ENCODE results near the gene AP1S1. TPM values are rescaled to one million over a fixed set of nuclear protein-coding genes. Genes with fewer than 3 reads are reported as not detected.

The AP1S1 gene
- polyA plus RNA-seq, 2 of the 4 experiments (the other 2 are of a cell fraction), result 107 to 181 TPM

DNA sequence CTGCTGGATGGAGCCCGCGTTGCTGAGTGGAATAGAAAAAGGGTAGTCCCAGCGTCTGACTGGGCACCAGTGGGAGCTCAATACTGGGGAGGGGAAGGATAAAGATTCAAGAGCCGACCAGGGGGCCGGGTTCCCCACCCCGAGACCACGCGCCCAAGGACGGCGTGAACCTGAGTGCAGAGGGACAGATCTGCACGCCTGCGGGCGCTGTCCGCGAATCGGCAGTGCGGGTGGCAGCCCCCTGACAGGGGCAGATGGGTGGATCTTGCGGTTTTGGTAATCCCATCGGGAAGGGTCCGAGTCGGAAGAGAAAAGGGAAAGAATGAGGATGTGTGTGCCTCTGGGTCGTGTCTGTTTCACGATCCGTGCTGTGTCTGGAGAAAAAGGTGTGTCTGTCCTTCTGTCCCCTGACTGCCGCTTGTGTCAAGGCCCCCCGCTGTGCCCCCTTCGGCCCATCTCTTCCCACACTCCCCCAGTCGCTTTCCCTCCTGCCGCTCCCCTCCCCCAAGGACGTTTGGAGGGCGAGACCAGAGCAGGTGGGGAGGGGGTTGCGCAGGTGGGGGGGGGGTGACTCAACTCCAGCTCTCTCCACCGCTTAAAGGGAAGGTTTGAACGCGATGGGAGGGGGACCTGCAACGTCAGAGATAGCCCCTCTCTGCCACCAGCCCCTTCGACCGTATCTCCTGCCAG is 11.8 kb downstream of the AP1S1 start:
- WGBS (ENCODE audit: missing lambda C conversion rate), result 10% methylated on average over 27 of the region's 38 CpGs
- POLR2A ChIA-PET, result interaction anchor here (0.5 to 2.4 kb wide), 9 partner anchors 7 to 737 kb away, joined by 3 to 16 read pairs (median 3); partner anchors contain the start of genes PLOD3 and SERPINE1
- TF ChIP-seq CEBPB (IDR thresholded peaks at IDR 0.05), result no peak
- TF ChIP-seq, protein P1, sequence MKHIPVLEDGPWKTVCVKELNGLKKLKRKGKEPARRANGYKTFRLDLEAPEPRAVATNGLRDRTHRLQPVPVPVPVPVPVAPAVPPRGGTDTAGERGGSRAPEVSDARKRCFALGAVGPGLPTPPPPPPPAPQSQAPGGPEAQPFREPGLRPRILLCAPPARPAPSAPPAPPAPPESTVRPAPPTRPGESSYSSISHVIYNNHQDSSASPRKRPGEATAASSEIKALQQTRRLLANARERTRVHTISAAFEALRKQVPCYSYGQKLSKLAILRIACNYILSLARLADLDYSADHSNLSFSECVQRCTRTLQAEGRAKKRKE (CRISPR knock-in tag; IDR thresholded peaks at IDR 0.05; ENCODE audit: low read depth), result 0 out of 2 replicates have a peak, but pooled peaks have one; percentile 15
- peak in 1 of 2 experiments; percentile 1; a peak in 2 of 6 replicates for ATAC-seq
- H3K27ac ChIP-seq, result peak overlapping the region; percentile 9 to 66; a peak in 4 of 6 replicates
- CTCF ChIA-PET, result interaction anchor here (0.8 to 16.1 kb wide), 5 partner anchors 12 to 339 kb away, joined by 3 to 235 read pairs (median 5); partner anchors contain the start of gene EPHB4
- DNase-seq (ENCODE audit: low read depth in 1 of 2, low spot score in 1 of 2), result no peak
- H3K4me1 ChIP-seq, result peaks cover 86% of the 10 kb centered on the region
- no peaks in the 10 kb centered on the region for H3K9me3 ChIP-seq
- H3K4me3 ChIP-seq, result peak overlapping the region; percentile 41
- no peak for FAIRE-seq
- H3K4me2 ChIP-seq, result peak overlapping the region; percentile 98

DNA sequence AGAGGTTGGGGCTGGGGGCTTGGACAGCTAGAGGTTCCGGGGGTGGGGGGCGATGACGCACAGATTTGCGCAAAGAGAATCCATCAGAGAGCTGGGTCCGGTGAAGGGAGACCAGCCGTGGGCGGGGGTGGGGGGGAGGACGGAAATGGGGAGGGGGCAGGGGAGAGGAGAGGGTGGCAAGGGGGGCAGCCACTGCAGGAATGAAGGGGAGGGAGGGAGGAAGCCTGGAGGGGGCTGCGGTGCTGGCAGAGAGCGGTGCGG is 12.3 kb downstream of the AP1S1 start:
- H3K9me3 ChIP-seq, result no peaks in the 10 kb centered on the region
- H3K4me3 ChIP-seq, result peak overlapping the region; percentile 41; the same call in 2 of the 3 replicates
- H3K4me1 ChIP-seq, result peaks cover 85% of the 10 kb centered on the region
- CTCF ChIA-PET, result interaction anchor here (1.3 to 2.8 kb wide), 2 partner anchors 26 to 340 kb away, joined by 3 to 17 read pairs; partner anchors contain the start of gene EPHB4
- DNase-seq (ENCODE audit: low read depth in 1 of 2, low spot score in 1 of 2) (no peak), ATAC-seq (no peak), FAIRE-seq (no peak)
- peak overlapping the region in 1 of 2 experiments; percentile 66; a peak in 3 of 6 replicates for H3K27ac ChIP-seq
- POLR2A ChIA-PET, result no interaction called here
- TF ChIP-seq TP53 (CRISPR knock-in tag; IDR thresholded peaks at IDR 0.05) (no peak), GATA3 (IDR thresholded peaks at IDR 0.05; ENCODE audit: borderline replicate concordance) (no peak), JUNB (IDR thresholded peaks at IDR 0.05) (no peak), RARB (CRISPR knock-in tag; IDR thresholded peaks at IDR 0.05) (no peak), EHF (CRISPR knock-in tag; IDR thresholded peaks at IDR 0.05) (no peak), SREBF2 (IDR thresholded peaks at IDR 0.05) (no peak), KDM5A (IDR thresholded peaks at IDR 0.05) (no peak), MAZ (IDR thresholded peaks at IDR 0.05; ENCODE audit: borderline replicate concordance, low read depth, low read length) (no peak), SMC3 (IDR thresholded peaks at IDR 0.05) (no peak), NR3C1 (IDR thresholded peaks at IDR 0.05) (no peak), FOSB (CRISPR knock-in tag; IDR thresholded peaks at IDR 0.05) (no peak), MAFK (IDR thresholded peaks at IDR 0.05; ENCODE audit: partially characterized antibody) (no peak), EHMT2 (IDR thresholded peaks at IDR 0.05; ENCODE audit: low read depth) (no peak), CBX8 (IDR thresholded peaks at IDR 0.05) (no peak)
- TF ChIP-seq, protein P2, sequence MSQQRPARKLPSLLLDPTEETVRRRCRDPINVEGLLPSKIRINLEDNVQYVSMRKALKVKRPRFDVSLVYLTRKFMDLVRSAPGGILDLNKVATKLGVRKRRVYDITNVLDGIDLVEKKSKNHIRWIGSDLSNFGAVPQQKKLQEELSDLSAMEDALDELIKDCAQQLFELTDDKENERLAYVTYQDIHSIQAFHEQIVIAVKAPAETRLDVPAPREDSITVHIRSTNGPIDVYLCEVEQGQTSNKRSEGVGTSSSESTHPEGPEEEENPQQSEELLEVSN (IDR thresholded peaks at IDR 0.05; ENCODE audit: borderline replicate concordance, low read depth), result no peak
- TF ChIP-seq, protein P3, sequence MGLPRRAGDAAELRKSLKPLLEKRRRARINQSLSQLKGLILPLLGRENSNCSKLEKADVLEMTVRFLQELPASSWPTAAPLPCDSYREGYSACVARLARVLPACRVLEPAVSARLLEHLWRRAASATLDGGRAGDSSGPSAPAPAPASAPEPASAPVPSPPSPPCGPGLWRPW (IDR thresholded peaks at IDR 0.05), result no peak
- TF ChIP-seq, protein P1 (CRISPR knock-in tag; IDR thresholded peaks at IDR 0.05; ENCODE audit: low read depth), result no peak
- TF ChIP-seq, protein P4, sequence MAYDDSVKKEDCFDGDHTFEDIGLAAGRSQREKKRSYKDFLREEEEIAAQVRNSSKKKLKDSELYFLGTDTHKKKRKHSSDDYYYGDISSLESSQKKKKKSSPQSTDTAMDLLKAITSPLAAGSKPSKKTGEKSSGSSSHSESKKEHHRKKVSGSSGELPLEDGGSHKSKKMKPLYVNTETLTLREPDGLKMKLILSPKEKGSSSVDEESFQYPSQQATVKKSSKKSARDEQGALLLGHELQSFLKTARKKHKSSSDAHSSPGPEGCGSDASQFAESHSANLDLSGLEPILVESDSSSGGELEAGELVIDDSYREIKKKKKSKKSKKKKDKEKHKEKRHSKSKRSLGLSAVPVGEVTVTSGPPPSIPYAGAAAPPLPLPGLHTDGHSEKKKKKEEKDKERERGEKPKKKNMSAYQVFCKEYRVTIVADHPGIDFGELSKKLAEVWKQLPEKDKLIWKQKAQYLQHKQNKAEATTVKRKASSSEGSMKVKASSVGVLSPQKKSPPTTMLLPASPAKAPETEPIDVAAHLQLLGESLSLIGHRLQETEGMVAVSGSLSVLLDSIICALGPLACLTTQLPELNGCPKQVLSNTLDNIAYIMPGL (CRISPR knock-in tag; IDR thresholded peaks at IDR 0.05; ENCODE audit: borderline replicate concordance), result no peak
- peak overlapping the region; percentile 98 for H3K4me2 ChIP-seq
- 0% methylated on average over 3 of the region's 11 CpGs for WGBS (ENCODE audit: missing lambda C conversion rate)

Measured in A549 (cell line).